ENCODE data around the gene SUPT16H. TPM values are rescaled to one million over a fixed set of nuclear protein-coding genes. Genes with fewer than 3 reads are reported as not detected.

Gene SUPT16H
- polyA plus RNA-seq, 1 experiment, result 31.2 TPM

GRCh38 chr14:21369949-21370679, 13.7 kb downstream of the SUPT16H start:
- CTCF ChIA-PET, result interaction anchor here (0.6 kb wide), 2 partner anchors 364 to 675 kb away, joined by 4 read pairs; no protein-coding TSS in a partner anchor
- Histone ChIP-seq H3K36me3 (ENCODE audit: control insufficient read depth, insufficient read depth, low read length) (peaks cover 9% of the 10 kb centered on the region), H3K4me3 (ENCODE audit: low read depth, low read length) (no peak overlapping the region), H3K27me3 (ENCODE audit: control insufficient read depth, insufficient read depth, low read length) (no peaks in the 10 kb centered on the region)
- TF ChIP-seq CTCF (IDR thresholded peaks at IDR 0.05; ENCODE audit: insufficient read depth, low read depth, low read length), result no peak
- POLR2A ChIA-PET, result no interaction called here
- DNase-seq (ENCODE audit: low read depth), result no peak

- ChIA-PET CTCF (interaction anchor here (0.7 to 1.3 kb wide), 3 partner anchors 11 to 44 kb away, joined by 3 to 4 read pairs (median 3); no protein-coding TSS in a partner anchor), POLR2A (no interaction called here)
- no peak overlapping the region for H3K4me3 ChIP-seq (ENCODE audit: low read depth, low read length)
- peaks cover 14% of the 10 kb centered on the region for H3K36me3 ChIP-seq (ENCODE audit: control insufficient read depth, insufficient read depth, low read length)
- H3K27me3 ChIP-seq (ENCODE audit: control insufficient read depth, insufficient read depth, low read length), result no peaks in the 10 kb centered on the region
- TF ChIP-seq CTCF (IDR thresholded peaks at IDR 0.05; ENCODE audit: insufficient read depth, low read depth, low read length), result no peak
- DNase-seq (ENCODE audit: low read depth), result no peak
Measured at GRCh38 chr14:21367582-21368144, 16.2 kb downstream of the SUPT16H start.

- Histone ChIP-seq H3K4me3 (ENCODE audit: low read depth, low read length) (no peak overlapping the region), H3K36me3 (ENCODE audit: control insufficient read depth, insufficient read depth, low read length) (peaks cover 19% of the 10 kb centered on the region), H3K27me3 (ENCODE audit: control insufficient read depth, insufficient read depth, low read length) (no peaks in the 10 kb centered on the region)
- no peak for TF ChIP-seq CTCF (IDR thresholded peaks at IDR 0.05; ENCODE audit: insufficient read depth, low read depth, low read length)
- ChIA-PET CTCF (interaction anchor here (0.6 to 1.4 kb wide), 2 partner anchors 11 to 47 kb away, joined by 4 read pairs; no protein-coding TSS in a partner anchor), POLR2A (no interaction called here)
- no peak for DNase-seq (ENCODE audit: low read depth)
Measured at GRCh38 chr14:21356511-21356910, 27.3 kb downstream of the SUPT16H start.

GRCh38 chr14:21352587-21352986, 31.2 kb downstream of the SUPT16H start:
- Histone ChIP-seq H3K4me3 (ENCODE audit: low read depth, low read length) (no peak overlapping the region), H3K36me3 (ENCODE audit: control insufficient read depth, insufficient read depth, low read length) (peaks cover 14% of the 10 kb centered on the region), H3K27me3 (ENCODE audit: control insufficient read depth, insufficient read depth, low read length) (no peaks in the 10 kb centered on the region)
- no peak for TF ChIP-seq CTCF (IDR thresholded peaks at IDR 0.05; ENCODE audit: insufficient read depth, low read depth, low read length)
- ChIA-PET POLR2A (no interaction called here), CTCF (interaction anchor here (1.7 kb wide), 1 partner anchor 10 kb away, joined by 3 read pairs; no protein-coding TSS in a partner anchor)
- DNase-seq (ENCODE audit: low read depth), result no peak

GRCh38 chr14:21350539-21350938, 33.3 kb downstream of the SUPT16H start:
- Histone ChIP-seq H3K4me3 (ENCODE audit: low read depth, low read length) (no peak overlapping the region), H3K27me3 (ENCODE audit: control insufficient read depth, insufficient read depth, low read length) (no peaks in the 10 kb centered on the region), H3K36me3 (ENCODE audit: control insufficient read depth, insufficient read depth, low read length) (peaks cover 11% of the 10 kb centered on the region)
- POLR2A ChIA-PET, result no interaction called here
- DNase-seq (ENCODE audit: low read depth), result no peak
- CTCF ChIA-PET, result interaction anchor here (1.7 kb wide), 1 partner anchor 14 kb away, joined by 4 read pairs; no protein-coding TSS in a partner anchor
- TF ChIP-seq CTCF (IDR thresholded peaks at IDR 0.05; ENCODE audit: insufficient read depth, low read depth, low read length), result no peak

All from BJ (cell line).